SK-N-SH (cell line): ENCODE data around the gene SURF4. TPM values are rescaled to one million over a fixed set of nuclear protein-coding genes. Genes with fewer than 3 reads are reported as not detected.

Experiments
- CTCF ChIA-PET: fragments of 300-600, 350-600 bp; formaldehyde crosslinking; extraction: SDS; loops from one replicate; lab custom pipeline; 2021; lab: Yijun Ruan, JAX
- POLR2A ChIA-PET: fragments of 350-600 bp; sonication (Branson Sonifier 250); formaldehyde crosslinking; extraction: SDS; loops from one replicate; lab custom pipeline; 2020; ENCODE audit warnings: antibody characterized with exemption, inconsistent platforms; lab: Yijun Ruan, JAX
- DNase-seq: peaks from one replicate; pipeline ENCODE4 v3.0.0; 2012
- H2AFZ ChIP-seq: fragments of 200-600 bp; sonication (generic); 2 replicates; pipeline ENCODE4 v1.8.1; 2016; ENCODE audit warnings: antibody characterized with exemption, mild to moderate bottlenecking, low read depth
- H3F3A ChIP-seq: fragments of 200-600 bp; sonication (generic); replicated peaks from 2 replicates; pipeline ENCODE3; 2016; ENCODE audit warnings: antibody characterized with exemption, mild to moderate bottlenecking; ENCODE audit not compliant: insufficient read depth
- H3K27ac ChIP-seq, 2 experiments: fragments of 200-500 bp in 1 of 2; fragments of 200-600 bp in 1 of 2; sonication (Bioruptor generic) in 1 of 2; sonication (generic), shearing (Covaris generic) in 1 of 2; 2 replicates each; pipeline versions ENCODE4 v1.5.1 to v1.6.1; 2014 to 2016; ENCODE audit warnings: low read depth in 2 of 2, inconsistent platforms in 1 of 2, low read length in 1 of 2, mild to moderate bottlenecking in 1 of 2, mixed read lengths in 1 of 2
- H3K27me3 ChIP-seq: fragments of 200-600 bp; sonication (generic), shearing (Covaris generic); 2 replicates; pipeline ENCODE4 v1.6.1; 2016; ENCODE audit warnings: mixed run types; ENCODE audit not compliant: insufficient read depth
- H3K36me3 ChIP-seq, 2 experiments: fragments of 200-500 bp in 1 of 2; fragments of 200-600 bp in 1 of 2; sonication (Bioruptor generic) in 1 of 2; sonication (generic) in 1 of 2; replicated peaks in 1 of 2; 2 replicates each; pipeline versions ENCODE3 to v1.5.1; 2014 to 2016; ENCODE audit warnings: low read length in 1 of 2, mild to moderate bottlenecking in 1 of 2; ENCODE audit not compliant: insufficient read depth in 2 of 2, control insufficient read depth in 1 of 2
- H3K4me1 ChIP-seq, 2 experiments: fragments of 200-500 bp in 1 of 2; fragments of 200-600 bp in 1 of 2; sonication (Bioruptor generic) in 1 of 2; sonication (generic), shearing (Covaris generic) in 1 of 2; 2 replicates each; pipeline versions ENCODE4 v1.5.1 to v1.6.1; 2014 to 2016; ENCODE audit warnings: low read depth in 1 of 2, low read length in 1 of 2, mixed run types in 1 of 2; ENCODE audit not compliant: insufficient read depth in 2 of 2, control insufficient read depth in 1 of 2
- H3K4me2 ChIP-seq: fragments of 200-600 bp; sonication (generic), shearing (Covaris generic); 2 replicates; pipeline ENCODE4 v1.6.1; 2017; ENCODE audit warnings: mixed run types
- H3K4me3 ChIP-seq, 2 experiments: fragments of 200-500 bp in 1 of 2; fragments of 200-600 bp in 1 of 2; sonication (Bioruptor generic) in 1 of 2; sonication (generic), shearing (Covaris generic) in 1 of 2; 2 replicates each; pipeline versions ENCODE4 v1.5.1 to v1.8.1; 2014 to 2016; ENCODE audit warnings: low read depth in 2 of 2, inconsistent platforms in 1 of 2, low read length in 1 of 2, mild to moderate bottlenecking in 1 of 2, mixed read lengths in 1 of 2, moderate library complexity in 1 of 2
- H3K79me2 ChIP-seq: fragments of 200-600 bp; sonication (generic); 2 replicates; pipeline ENCODE4 v1.8.1; 2017; ENCODE audit warnings: mild to moderate bottlenecking; ENCODE audit not compliant: insufficient read depth
- H3K9ac ChIP-seq: fragments of 200-600 bp; sonication (generic); 2 replicates; pipeline ENCODE4 v1.6.1; 2017; ENCODE audit warnings: mixed run types
- H3K9me2 ChIP-seq: fragments of 200-600 bp; sonication (generic); 2 replicates; pipeline ENCODE4 v1.6.1; 2017; ENCODE audit warnings: mixed run types
- H3K9me3 ChIP-seq: fragments of 200-600 bp; sonication (generic); 2 replicates; pipeline ENCODE4 v1.6.1; 2017; ENCODE audit warnings: mixed run types, mild to moderate bottlenecking, moderate library complexity
- H4K20me1 ChIP-seq: fragments of 200-600 bp; sonication (generic); 2 replicates; pipeline ENCODE4 v1.6.1; 2017; ENCODE audit warnings: mild to moderate bottlenecking, mixed run types; ENCODE audit not compliant: insufficient read depth
- CHD2 ChIP-seq: fragments of 150-350 bp; IDR thresholded peaks from 2 replicates; pipeline ENCODE4 v1.6.1; 2018; ENCODE audit warnings: low read length; ENCODE audit not compliant: partially characterized antibody
- CTCF ChIP-seq: fragments of 200-600 bp; sonication (generic); IDR thresholded peaks from 2 replicates; pipeline ENCODE4 v1.6.1; 2017; ENCODE audit warnings: antibody characterized with exemption, mild to moderate bottlenecking, moderate library complexity
- GABPA ChIP-seq: IDR thresholded peaks from 2 replicates; pipeline ENCODE4 v1.4.0; 2012; ENCODE audit warnings: low read depth, mild to moderate bottlenecking
- GATA2 ChIP-seq: sonication (generic); formaldehyde crosslinking; IDR thresholded peaks from 2 replicates; pipeline ENCODE4 v1.5.0; 2020; ENCODE audit warnings: mild to moderate bottlenecking, missing genetic modification reagents
- MEF2A ChIP-seq: IDR thresholded peaks from 2 replicates; pipeline ENCODE4 v1.4.0; 2012; ENCODE audit warnings: low read depth, borderline replicate concordance
- MXI1 ChIP-seq: IDR thresholded peaks from 2 replicates; pipeline ENCODE4 v1.6.1; 2012; ENCODE audit warnings: mild to moderate bottlenecking, low read depth, low read length, improper control_type of control experiment
- NRF1 ChIP-seq: IDR thresholded peaks from 2 replicates; pipeline ENCODE4 v1.6.1; 2012; ENCODE audit warnings: low read depth, mild to moderate bottlenecking, low read length
- RAD21 ChIP-seq: IDR thresholded peaks from 2 replicates; pipeline ENCODE4 v1.6.1; 2012; ENCODE audit warnings: mild to moderate bottlenecking, low read length
- RFX5 ChIP-seq: IDR thresholded peaks from 2 replicates; pipeline ENCODE4 v1.6.1; 2012; ENCODE audit warnings: mild to moderate bottlenecking, improper control_type of control experiment, low read length
- SMC3 ChIP-seq: IDR thresholded peaks from 2 replicates; pipeline ENCODE4 v1.6.1; 2012; ENCODE audit warnings: low read depth, low read length, improper control_type of control experiment
- TEAD4 ChIP-seq: IDR thresholded peaks from 2 replicates; pipeline ENCODE4 v1.4.0; 2012; ENCODE audit warnings: mild to moderate bottlenecking, borderline replicate concordance; ENCODE audit not compliant: insufficient read depth
- WGBS: methylation state at CpG from one replicate; pipeline ENCODE4 v1.1.6; 2017; ENCODE audit warnings: low lambda C conversion rate; 5-methylcytosine and 5-hydroxymethylcytosine counted together
- polyA plus RNA-seq, 3 experiments: library from polyadenylated mRNA; depleted of rRNA; stranded (reverse); fragments of >200 nt; gene quantifications; 2 replicates each; pipeline ENCODE4 v1.2.3, GENCODE V29; 2012
- TF ChIP-seq, protein P1 (sequence below): IDR thresholded peaks from 2 replicates; pipeline ENCODE4 v1.4.0; 2012; ENCODE audit warnings: low read depth, borderline replicate concordance

The SURF4 gene
- polyA plus RNA-seq, 1 of the 3 experiments (the other 2 are of a cell fraction): 165 TPM

DNA sequence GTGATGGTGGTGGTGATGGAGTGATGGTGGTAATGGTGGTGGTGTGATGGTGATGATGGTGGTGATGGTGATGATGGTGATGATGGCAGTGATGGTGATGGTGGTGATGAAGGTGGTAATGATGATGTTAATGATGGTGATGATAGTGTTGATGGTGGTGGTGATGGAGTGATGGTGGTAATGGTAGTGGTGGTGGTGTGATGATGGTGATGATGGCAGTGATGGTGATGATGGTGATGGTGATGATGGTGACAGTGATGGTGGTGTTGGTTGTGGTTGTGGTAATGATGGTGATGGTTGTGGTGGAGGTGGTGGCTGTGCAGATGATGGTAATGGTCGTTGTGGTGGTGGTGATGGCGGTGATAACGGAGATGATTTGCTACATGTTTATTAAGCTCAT, 7.6 kb upstream of the SURF4 start (continued):
- TF ChIP-seq, protein P1, sequence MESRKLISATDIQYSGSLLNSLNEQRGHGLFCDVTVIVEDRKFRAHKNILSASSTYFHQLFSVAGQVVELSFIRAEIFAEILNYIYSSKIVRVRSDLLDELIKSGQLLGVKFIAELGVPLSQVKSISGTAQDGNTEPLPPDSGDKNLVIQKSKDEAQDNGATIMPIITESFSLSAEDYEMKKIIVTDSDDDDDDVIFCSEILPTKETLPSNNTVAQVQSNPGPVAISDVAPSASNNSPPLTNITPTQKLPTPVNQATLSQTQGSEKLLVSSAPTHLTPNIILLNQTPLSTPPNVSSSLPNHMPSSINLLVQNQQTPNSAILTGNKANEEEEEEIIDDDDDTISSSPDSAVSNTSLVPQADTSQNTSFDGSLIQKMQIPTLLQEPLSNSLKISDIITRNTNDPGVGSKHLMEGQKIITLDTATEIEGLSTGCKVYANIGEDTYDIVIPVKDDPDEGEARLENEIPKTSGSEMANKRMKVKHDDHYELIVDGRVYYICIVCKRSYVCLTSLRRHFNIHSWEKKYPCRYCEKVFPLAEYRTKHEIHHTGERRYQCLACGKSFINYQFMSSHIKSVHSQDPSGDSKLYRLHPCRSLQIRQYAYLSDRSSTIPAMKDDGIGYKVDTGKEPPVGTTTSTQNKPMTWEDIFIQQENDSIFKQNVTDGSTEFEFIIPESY: no peak
- TF ChIP-seq MXI1: no peak
- no peak for TF ChIP-seq TEAD4

- H3K9ac ChIP-seq: no peak overlapping the region
- peaks cover 3% of the 10 kb centered on the region for H3F3A ChIP-seq
- H3K27me3 ChIP-seq: no peaks in the 10 kb centered on the region
- no peaks in the 10 kb centered on the region for H3K79me2 ChIP-seq
- H3K4me1 ChIP-seq: no peaks in the 10 kb centered on the region
- CTCF ChIA-PET: no interaction called here
- H3K36me3 ChIP-seq: no peaks in the 10 kb centered on the region
- no peak overlapping the region for H2AFZ ChIP-seq
- POLR2A ChIA-PET: no interaction called here
- no peak overlapping the region for H3K4me3 ChIP-seq
- WGBS: 65% methylated on average over 4 of the region's 4 CpGs
- H3K4me2 ChIP-seq: no peak overlapping the region
- DNase-seq: no peak
- H4K20me1 ChIP-seq: no peaks in the 10 kb centered on the region
- no peaks in the 10 kb centered on the region for H3K9me3 ChIP-seq
- H3K9me2 ChIP-seq: no peaks in the 10 kb centered on the region
- H3K27ac ChIP-seq: no peak overlapping the region
- TF ChIP-seq CTCF (no peak), SMC3 (no peak), TEAD4 (no peak), NRF1 (no peak), GATA2 (CRISPR knock-in tag) (no peak)
- TF ChIP-seq, protein P1: no peak
- TF ChIP-seq, all 33 proteins: peak for 0
Measured at GRCh38 chr9:133382507-133383141, 6.8 kb upstream of the SURF4 start.

DNA sequence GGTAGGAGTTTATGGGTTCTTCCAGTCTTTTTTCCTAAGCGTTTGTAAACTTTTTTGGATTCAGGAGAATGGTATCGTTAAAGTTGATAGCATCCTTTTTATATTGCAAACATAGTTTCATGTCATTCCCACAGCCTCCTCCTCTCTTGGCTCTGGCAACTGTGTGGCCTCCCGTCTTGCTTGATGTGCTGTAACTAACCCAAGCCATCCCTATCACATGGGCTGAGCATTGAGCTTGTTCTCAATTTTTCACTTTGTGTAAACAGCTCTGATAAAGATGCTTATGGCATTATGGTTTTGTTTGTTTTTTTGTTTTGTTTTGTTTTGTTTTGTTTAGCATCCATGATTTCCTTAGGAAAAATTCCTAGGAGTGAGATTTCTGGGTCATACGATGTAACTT, 4.9 kb upstream of the SURF4 start:
- no peak overlapping the region for H2AFZ ChIP-seq
- H3K27ac ChIP-seq: no peak overlapping the region
- no peak overlapping the region for H3K9ac ChIP-seq
- H3K27me3 ChIP-seq: no peaks in the 10 kb centered on the region
- ChIA-PET POLR2A (no interaction called here), CTCF (no interaction called here)
- H3F3A ChIP-seq: peaks cover 9% of the 10 kb centered on the region
- H3K4me3 ChIP-seq: no peak overlapping the region
- H4K20me1 ChIP-seq: no peaks in the 10 kb centered on the region
- H3K4me2 ChIP-seq: no peak overlapping the region
- H3K36me3 ChIP-seq: no peaks in the 10 kb centered on the region
- 90% methylated on average over 4 of the region's 4 CpGs for WGBS
- no peaks in the 10 kb centered on the region for H3K9me2 ChIP-seq
- DNase-seq: no peak
- H3K4me1 ChIP-seq: no peaks in the 10 kb centered on the region
- no peak for TF ChIP-seq MXI1
- TF ChIP-seq GABPA: no peak
- no peak for TF ChIP-seq CTCF
- TF ChIP-seq CHD2: no peak
- TF ChIP-seq RAD21: no peak
- TF ChIP-seq RFX5: no peak
- TF ChIP-seq MEF2A: no peak
- H3K9me3 ChIP-seq: no peaks in the 10 kb centered on the region
- H3K79me2 ChIP-seq: peaks cover 4% of the 10 kb centered on the region
